Hepatocyte (in vitro differentiated cells): ENCODE results near the gene TNFRSF14.

Experiments used
- EZH2 ChIP-seq: fragments of 200-600 bp; sonication (generic); IDR thresholded peaks from 2 replicates; pipeline ENCODE4 v1.6.1; 2016; ENCODE audit warnings: antibody characterized with exemption, mild to moderate bottlenecking, borderline replicate concordance
- TF ChIP-seq, protein P1 (sequence below): fragments of 200-600 bp; sonication (generic); IDR thresholded peaks from 2 replicates; pipeline ENCODE4 v1.5.1; 2016; ENCODE audit warnings: antibody characterized with exemption, mild to moderate bottlenecking; ENCODE audit not compliant: poor library complexity

DNA sequence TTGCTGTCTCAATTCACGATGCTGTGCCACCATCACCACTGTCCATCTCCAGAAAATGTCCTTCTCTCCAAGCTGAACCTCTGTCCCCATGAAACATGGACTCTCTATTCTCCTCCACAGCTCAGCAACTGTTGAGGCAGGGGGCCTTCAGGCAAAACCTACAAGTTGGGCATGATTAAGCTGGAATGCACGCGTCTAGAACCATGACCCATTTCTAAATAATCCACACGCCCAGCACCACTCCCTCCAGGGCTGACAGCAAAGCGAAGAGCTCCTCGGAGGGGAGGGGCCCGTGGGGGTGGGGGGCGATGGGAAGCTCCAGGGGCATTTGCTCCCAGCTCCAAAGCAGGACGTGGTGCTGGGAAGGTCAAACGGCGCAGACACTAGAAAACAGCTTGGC, 22.8 kb upstream of the TNFRSF14 start:
- TF ChIP-seq EZH2, result no peak
- TF ChIP-seq, protein P1, sequence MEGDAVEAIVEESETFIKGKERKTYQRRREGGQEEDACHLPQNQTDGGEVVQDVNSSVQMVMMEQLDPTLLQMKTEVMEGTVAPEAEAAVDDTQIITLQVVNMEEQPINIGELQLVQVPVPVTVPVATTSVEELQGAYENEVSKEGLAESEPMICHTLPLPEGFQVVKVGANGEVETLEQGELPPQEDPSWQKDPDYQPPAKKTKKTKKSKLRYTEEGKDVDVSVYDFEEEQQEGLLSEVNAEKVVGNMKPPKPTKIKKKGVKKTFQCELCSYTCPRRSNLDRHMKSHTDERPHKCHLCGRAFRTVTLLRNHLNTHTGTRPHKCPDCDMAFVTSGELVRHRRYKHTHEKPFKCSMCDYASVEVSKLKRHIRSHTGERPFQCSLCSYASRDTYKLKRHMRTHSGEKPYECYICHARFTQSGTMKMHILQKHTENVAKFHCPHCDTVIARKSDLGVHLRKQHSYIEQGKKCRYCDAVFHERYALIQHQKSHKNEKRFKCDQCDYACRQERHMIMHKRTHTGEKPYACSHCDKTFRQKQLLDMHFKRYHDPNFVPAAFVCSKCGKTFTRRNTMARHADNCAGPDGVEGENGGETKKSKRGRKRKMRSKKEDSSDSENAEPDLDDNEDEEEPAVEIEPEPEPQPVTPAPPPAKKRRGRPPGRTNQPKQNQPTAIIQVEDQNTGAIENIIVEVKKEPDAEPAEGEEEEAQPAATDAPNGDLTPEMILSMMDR, result no peak
